ENCODE results near the gene ZNF778. TPM values are rescaled to one million over a fixed set of nuclear protein-coding genes. Genes with fewer than 3 reads are reported as not detected.

The ZNF778 gene
- total RNA-seq, 1 experiment from 2014 or later, result 19.5 TPM

DNA sequence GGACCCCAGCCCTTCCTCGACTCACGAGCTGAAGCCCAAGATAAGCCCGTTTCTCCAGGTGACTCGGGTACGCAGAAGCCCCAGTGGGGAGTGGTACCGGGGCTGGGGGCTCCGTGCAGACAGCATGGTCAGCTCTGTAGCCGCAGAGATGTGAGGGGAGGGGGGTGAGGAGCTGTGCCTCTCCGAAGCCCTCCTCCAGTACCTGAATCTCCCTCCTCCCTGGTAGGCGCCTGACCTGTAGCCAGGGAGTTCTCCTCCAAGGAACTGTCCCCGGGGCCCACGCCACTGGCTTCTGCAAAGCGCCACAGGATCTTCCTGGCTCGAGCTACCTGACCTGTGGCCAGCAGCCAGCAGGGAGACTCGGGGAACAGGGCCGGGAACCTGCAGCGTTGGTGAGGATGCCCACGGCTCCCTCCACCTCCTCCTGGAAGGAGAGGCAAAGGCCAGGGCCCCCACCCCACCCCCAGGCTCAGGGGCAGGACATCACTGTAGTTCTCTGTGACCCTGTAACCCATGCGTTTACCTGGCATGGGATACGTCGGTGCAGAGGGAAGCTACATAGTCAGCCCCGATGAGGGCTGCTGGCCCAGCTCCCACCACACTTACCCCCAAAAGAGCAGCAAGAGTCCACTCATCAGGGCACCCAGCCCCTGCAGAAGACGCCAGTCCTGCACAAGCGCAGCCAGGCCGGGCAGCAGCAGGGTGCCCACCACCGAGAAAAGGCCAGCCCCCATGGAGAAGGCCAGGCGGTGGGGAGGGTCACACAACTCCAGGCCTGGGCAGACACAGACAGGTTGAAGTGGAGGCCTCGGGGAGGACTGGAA lies 18.9 kb upstream of the ZNF778 start:
- intact Hi-C loops (cut with micrococcal nuclease), result no loop called here
- H3K27me3 ChIP-seq (ENCODE audit: insufficient read depth, low read length), result no peaks in the 10 kb centered on the region
- no peak for DNase-seq (ENCODE audit: low read depth, low spot score)
- no peak for ATAC-seq
- ChIA-PET CTCF (no interaction called here), RAD21 (ENCODE audit: low non-redundant PET in 1 of 2, low total read pairs in 2 of 2, uncharacterized antibody in 2 of 2, unreplicated experiment in 2 of 2) (no interaction called here), POLR2A (interaction anchor here (1.8 kb wide), 1 partner anchor 27 kb away, joined by 4 read pairs; the partner anchor contains the start of gene CDH15)
- H3K27ac ChIP-seq (ENCODE audit: low read depth, low read length), result no peak overlapping the region; the same call in 1 of the 2 replicates
- no peaks in the 10 kb centered on the region for H3K9me3 ChIP-seq (ENCODE audit: control insufficient read depth in 1 of 2, insufficient read depth in 1 of 2, low read depth in 1 of 2, low read length in 2 of 2)
- no peak overlapping the region for H3K9ac ChIP-seq (ENCODE audit: low read length)
- no peak overlapping the region for H2AFZ ChIP-seq (ENCODE audit: low read depth, low read length, poor library complexity, severe bottlenecking)
- TF ChIP-seq RAD21 (IDR thresholded peaks at IDR 0.05; ENCODE audit: low read depth) (no peak), JUND (IDR thresholded peaks at IDR 0.05) (no peak)
- no peaks in the 10 kb centered on the region for H3K79me2 ChIP-seq (ENCODE audit: insufficient read depth, low read length)
- no peaks in the 10 kb centered on the region for H3K36me3 ChIP-seq (ENCODE audit: control insufficient read depth in 1 of 2, insufficient read depth in 2 of 2, low read length in 2 of 2)
- no peak overlapping the region for H3K4me3 ChIP-seq (replicated peaks in 1 of 2; ENCODE audit: low read depth in 1 of 2, low read length in 2 of 2)
- peaks cover 5 to 24% of the 10 kb centered on the region in 2 experiments for H3K4me1 ChIP-seq (ENCODE audit: control insufficient read depth in 1 of 2, insufficient read depth in 2 of 2, low read length in 2 of 2)
- no peaks in the 10 kb centered on the region for H4K20me1 ChIP-seq (ENCODE audit: insufficient read depth)
- H3K4me2 ChIP-seq (ENCODE audit: low read length), result no peak overlapping the region
- BruUV-seq (replicated peaks), result no TSS peak
- H3K9me2 ChIP-seq (ENCODE audit: insufficient read depth), result no peaks in the 10 kb centered on the region

DNA sequence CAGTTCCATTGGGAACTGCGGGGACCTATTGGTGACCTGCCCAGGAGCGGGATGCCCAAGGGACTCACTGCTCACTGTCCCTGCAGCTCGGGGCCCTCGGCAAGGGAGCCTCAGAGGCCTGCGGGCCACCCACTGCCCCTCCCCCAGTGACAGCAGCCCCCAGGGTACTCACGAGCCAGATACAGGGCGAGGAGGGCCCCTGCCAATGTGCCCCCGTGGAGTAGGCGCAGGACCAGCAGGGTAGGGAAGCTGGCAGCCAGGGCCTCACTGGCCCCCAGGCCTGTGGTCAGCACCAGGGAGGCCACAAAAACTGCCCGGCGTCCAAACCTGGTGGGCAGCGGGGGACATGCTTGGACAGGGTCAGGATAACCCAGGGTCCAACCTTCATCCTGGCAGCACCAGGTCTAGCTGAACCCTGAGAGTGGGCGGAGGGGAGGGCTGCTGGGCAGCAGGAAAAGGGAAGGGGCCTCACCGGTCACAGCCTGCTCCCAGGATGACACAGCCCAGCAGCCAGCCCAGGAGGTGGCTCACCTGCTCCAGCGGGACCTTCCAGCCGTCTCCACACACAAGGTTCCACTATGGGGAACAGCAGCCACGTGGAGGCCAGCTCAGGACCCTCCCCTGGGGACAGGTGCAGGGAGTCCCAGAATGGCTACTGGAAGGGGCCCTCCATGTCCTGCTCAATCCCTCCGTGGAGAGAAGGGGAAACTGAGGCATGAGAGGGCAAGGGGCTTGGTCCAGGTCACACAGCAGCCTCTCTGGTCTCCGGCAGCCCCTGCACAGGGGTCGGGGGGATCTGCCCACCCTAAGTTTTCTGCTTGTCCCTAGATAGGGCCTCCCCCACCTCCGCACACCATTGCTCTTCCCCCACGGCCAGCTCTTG lies 18.0 kb upstream of the ZNF778 start:
- intact Hi-C loops (cut with micrococcal nuclease), result loop anchor here (2.0 kb wide), 1 partner anchor 29 kb away; the partner anchor contains the start of gene CDH15
- TF ChIP-seq TCF7L2 (IDR thresholded peaks at IDR 0.05; ENCODE audit: borderline replicate concordance, extremely low read depth, insufficient read depth, insufficient read length) (no peak), POLR2AphosphoS5 (IDR thresholded peaks at IDR 0.05; ENCODE audit: low read depth, low read length) (no peak), FOSL1 (IDR thresholded peaks at IDR 0.05; ENCODE audit: low read depth) (no peak), CEBPB (IDR thresholded peaks at IDR 0.05; ENCODE audit: low read depth) (no peak), JUND (IDR thresholded peaks at IDR 0.05) (no peak), MAX (IDR thresholded peaks at IDR 0.05) (no peak), SIN3A (IDR thresholded peaks at IDR 0.05; ENCODE audit: low read depth) (no peak), EZH2phosphoT487 (IDR thresholded peaks at IDR 0.05; ENCODE audit: borderline replicate concordance) (no peak), SRF (IDR thresholded peaks at IDR 0.05; ENCODE audit: low read depth) (no peak), EZH2 (IDR thresholded peaks at IDR 0.05) (no peak), EGR1 (IDR thresholded peaks at IDR 0.05; ENCODE audit: low read depth) (no peak)
- TF ChIP-seq, protein P1, sequence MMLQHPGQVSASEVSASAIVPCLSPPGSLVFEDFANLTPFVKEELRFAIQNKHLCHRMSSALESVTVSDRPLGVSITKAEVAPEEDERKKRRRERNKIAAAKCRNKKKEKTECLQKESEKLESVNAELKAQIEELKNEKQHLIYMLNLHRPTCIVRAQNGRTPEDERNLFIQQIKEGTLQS (IDR thresholded peaks at IDR 0.05), result no peak
- TF ChIP-seq, protein P2, sequence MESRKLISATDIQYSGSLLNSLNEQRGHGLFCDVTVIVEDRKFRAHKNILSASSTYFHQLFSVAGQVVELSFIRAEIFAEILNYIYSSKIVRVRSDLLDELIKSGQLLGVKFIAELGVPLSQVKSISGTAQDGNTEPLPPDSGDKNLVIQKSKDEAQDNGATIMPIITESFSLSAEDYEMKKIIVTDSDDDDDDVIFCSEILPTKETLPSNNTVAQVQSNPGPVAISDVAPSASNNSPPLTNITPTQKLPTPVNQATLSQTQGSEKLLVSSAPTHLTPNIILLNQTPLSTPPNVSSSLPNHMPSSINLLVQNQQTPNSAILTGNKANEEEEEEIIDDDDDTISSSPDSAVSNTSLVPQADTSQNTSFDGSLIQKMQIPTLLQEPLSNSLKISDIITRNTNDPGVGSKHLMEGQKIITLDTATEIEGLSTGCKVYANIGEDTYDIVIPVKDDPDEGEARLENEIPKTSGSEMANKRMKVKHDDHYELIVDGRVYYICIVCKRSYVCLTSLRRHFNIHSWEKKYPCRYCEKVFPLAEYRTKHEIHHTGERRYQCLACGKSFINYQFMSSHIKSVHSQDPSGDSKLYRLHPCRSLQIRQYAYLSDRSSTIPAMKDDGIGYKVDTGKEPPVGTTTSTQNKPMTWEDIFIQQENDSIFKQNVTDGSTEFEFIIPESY (IDR thresholded peaks at IDR 0.05; ENCODE audit: extremely low read depth, insufficient replicate concordance, low read length), result no peak

More for the DNA sequence above, 18.0 kb upstream of the ZNF778 start:
- H3K9ac ChIP-seq (ENCODE audit: low read length), result 0 out of 2 replicates have a peak overlapping the region, but pooled peaks have one; percentile 60
- H3K79me2 ChIP-seq (ENCODE audit: insufficient read depth, low read length), result no peaks in the 10 kb centered on the region
- no peak overlapping the region for H3K27ac ChIP-seq (ENCODE audit: low read depth, low read length)
- H4K20me1 ChIP-seq (ENCODE audit: insufficient read depth), result no peaks in the 10 kb centered on the region
- BruUV-seq (replicated peaks), result no TSS peak
- H3K27me3 ChIP-seq (ENCODE audit: insufficient read depth, low read length), result no peaks in the 10 kb centered on the region
- POLR2A ChIA-PET, result no interaction called here
- DNase-seq (ENCODE audit: low read depth, low spot score), result no peak
- no peak for ATAC-seq
- H3K9me3 ChIP-seq (ENCODE audit: control insufficient read depth in 1 of 2, insufficient read depth in 1 of 2, low read depth in 1 of 2, low read length in 2 of 2), result no peaks in the 10 kb centered on the region
- no peak overlapping the region for H2AFZ ChIP-seq (ENCODE audit: low read depth, low read length, poor library complexity, severe bottlenecking)
- H3K4me1 ChIP-seq (ENCODE audit: control insufficient read depth in 1 of 2, insufficient read depth in 2 of 2, low read length in 2 of 2), result peaks cover 5 to 22% of the 10 kb centered on the region in 2 experiments
- peak overlapping the region; percentile 75 for H3K4me2 ChIP-seq (ENCODE audit: low read length)
- H3K36me3 ChIP-seq (ENCODE audit: control insufficient read depth in 1 of 2, insufficient read depth in 2 of 2, low read length in 2 of 2), result no peaks in the 10 kb centered on the region
- H3K9me2 ChIP-seq (ENCODE audit: insufficient read depth), result no peaks in the 10 kb centered on the region
- RAD21 ChIA-PET (ENCODE audit: low non-redundant PET in 1 of 2, low total read pairs in 2 of 2, uncharacterized antibody in 2 of 2, unreplicated experiment in 2 of 2), result no interaction called here
- peak overlapping the region; percentile 53 to 57; a peak in 2 of 4 replicates for H3K4me3 ChIP-seq (replicated peaks in 1 of 2; ENCODE audit: low read depth in 1 of 2, low read length in 2 of 2)
- CTCF ChIA-PET, result interaction anchor here (1.4 kb wide), 1 partner anchor 28 kb away, joined by 3 read pairs; the partner anchor contains the start of gene CDH15
